ENCODE measurements around the gene CCT5. TPM values are rescaled to one million over a fixed set of nuclear protein-coding genes. Genes with fewer than 3 reads are reported as not detected.

The CCT5 gene
- total RNA-seq, 1 experiment from 2014 or later = 532 TPM

GRCh38 chr5:10202089-10202910 lies 47.8 kb upstream of the CCT5 start:
- Histone ChIP-seq H3K14ac (ENCODE audit: insufficient read depth, low read length) (no peak overlapping the region), H3K79me1 (ENCODE audit: insufficient read depth, low read depth, low read length, poor library complexity, severe bottlenecking) (no peaks in the 10 kb centered on the region), H3K9ac (ENCODE audit: extremely low read depth, insufficient read length, low read length) (no peak overlapping the region), H3K9me3 (ENCODE audit: control insufficient read depth, low read depth, low read length) (peaks cover 7% of the 10 kb centered on the region), H2BK5ac (ENCODE audit: insufficient read length, low read length) (no peak overlapping the region), H3K23me2 (ENCODE audit: insufficient read length, low read depth, low read length, poor library complexity, severe bottlenecking) (no peaks in the 10 kb centered on the region), H2AFZ (ENCODE audit: low read length) (no peak overlapping the region), H3K56ac (ENCODE audit: insufficient read length, low read depth, low read length) (no peak overlapping the region), H4K20me1 (ENCODE audit: control insufficient read depth, insufficient read depth, insufficient read length) (no peaks in the 10 kb centered on the region), H3K27ac (ENCODE audit: insufficient read length, low read depth, low read length) (no peak overlapping the region), H4K5ac (ENCODE audit: insufficient read length, low read depth, low read length) (no peak overlapping the region), H3K18ac (ENCODE audit: insufficient read length, low read depth, low read length) (no peak overlapping the region), H3K27me3 (ENCODE audit: insufficient read depth, low read length) (no peaks in the 10 kb centered on the region), H2BK20ac (ENCODE audit: low read depth, low read length, poor library complexity, severe bottlenecking) (no peak overlapping the region), H3K4me2 (ENCODE audit: insufficient read depth, insufficient read length, low read length) (no peak overlapping the region), H2BK15ac (ENCODE audit: low read depth, low read length) (no peak overlapping the region), H2AK5ac (ENCODE audit: insufficient read length, low read length) (no peak overlapping the region), H3K79me2 (ENCODE audit: insufficient read depth, low read length) (no peaks in the 10 kb centered on the region), H2BK120ac (ENCODE audit: low read depth, low read length, poor library complexity, severe bottlenecking) (no peak overlapping the region), H4K91ac (ENCODE audit: insufficient read length, low read depth, low read length) (no peak overlapping the region), H3K23ac (ENCODE audit: insufficient read length, low read depth, low read length) (no peak overlapping the region), H3K4ac (ENCODE audit: low read depth, low read length) (no peak overlapping the region), H3K4me1 (ENCODE audit: insufficient read depth, low read length) (no peaks in the 10 kb centered on the region; the same call in 1 of the 2 replicates), H3T11ph (ENCODE audit: low read length) (no peak overlapping the region), H4K8ac (replicated peaks; ENCODE audit: insufficient read length, low read depth, low read length) (no peak overlapping the region), H2BK12ac (ENCODE audit: insufficient read length, low read depth, low read length) (no peak overlapping the region)
- Mint-ChIP-seq H3K4me1 (peaks cover 21 to 24% of the 10 kb centered on the region in 2 experiments), H3K27me3 (ENCODE audit: low read depth) (no peaks in the 10 kb centered on the region), H3K27ac (peak overlapping the region; percentile 40 to 94 (median 66); a peak in 6 of 7 replicates), H3K36me3 (ENCODE audit: insufficient read depth in 1 of 3, low read depth in 3 of 3) (peaks cover 9 to 18% (median 12%) of the 10 kb centered on the region in 3 experiments; a peak in 6 of 7 replicates), H3K4me3 (peak overlapping the region in 1 of 2 experiments; percentile 8; a peak in 2 of 5 replicates), H3K9me3 (peaks cover 22 to 24% of the 10 kb centered on the region in 2 experiments)
- no peak for DNase-seq
- TF ChIP-seq CTCF (conservative IDR thresholded peaks at IDR 0.05) = no peak
- no CpG with 5 or more reads among the region's 3 CpGs for WGBS (ENCODE audit: extremely low coverage, insufficient read length, low lambda C conversion rate)

All from H9 (cell line).